ENCODE results near the gene H3-3A.
"Not testable (repeated sequence)": the region's sequence is repeated elsewhere in the genome, so short reads cannot be mapped to it uniquely, and the experiment has no call there.

H3-3A gene

DNA sequence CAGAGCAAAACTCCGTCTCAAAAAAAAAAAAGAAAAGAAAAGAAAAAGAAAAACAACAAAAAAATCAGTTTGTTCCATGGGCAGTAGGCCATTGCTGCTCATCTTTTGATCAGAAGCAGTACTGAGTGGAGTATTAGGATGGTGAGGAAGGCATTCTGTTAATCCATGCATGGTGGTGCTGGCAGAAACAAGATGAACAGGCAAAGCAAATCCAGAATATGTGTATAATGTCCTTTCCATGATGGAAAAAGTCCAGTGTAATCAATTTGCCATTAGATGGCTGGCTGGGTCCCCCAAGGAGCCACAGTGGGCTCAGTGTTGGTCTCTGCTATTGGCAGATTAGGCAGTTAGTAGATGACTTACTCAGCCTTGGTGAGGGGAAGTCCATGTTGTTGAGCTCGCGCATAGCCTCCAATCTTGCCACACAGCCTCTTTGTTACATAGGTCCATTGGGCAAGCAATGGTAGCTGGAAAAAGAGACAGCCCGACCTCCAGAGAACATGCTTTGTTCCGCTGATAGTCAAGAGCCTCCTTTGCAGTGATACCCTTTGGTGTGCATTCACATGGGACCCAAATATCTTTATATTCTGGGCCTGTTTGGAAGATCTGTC, 23.3 kb downstream of the H3-3A start:
- no peak for DNase-seq (ENCODE audit: low spot score)

DNA sequence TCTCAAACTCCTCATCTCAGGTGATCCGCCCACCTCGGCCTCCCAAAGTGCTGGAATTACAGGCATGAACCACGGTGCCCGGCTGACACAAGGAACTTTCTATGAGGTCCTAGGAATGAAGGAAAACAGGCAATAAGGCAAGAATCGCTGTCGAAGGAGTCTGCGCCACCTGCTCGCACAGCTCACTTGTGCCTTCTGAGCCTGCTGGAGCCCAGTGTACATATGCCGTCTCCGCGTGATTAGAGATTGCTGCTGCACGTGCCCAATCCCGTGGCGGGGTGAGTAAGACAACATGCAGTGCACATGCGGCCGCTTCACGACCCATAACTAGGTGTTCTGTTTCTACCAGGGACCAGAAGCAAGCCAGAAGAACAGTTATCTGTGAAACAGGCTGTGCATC, 24.3 kb downstream of the H3-3A start:
- no peak for DNase-seq (ENCODE audit: low spot score)

DNA sequence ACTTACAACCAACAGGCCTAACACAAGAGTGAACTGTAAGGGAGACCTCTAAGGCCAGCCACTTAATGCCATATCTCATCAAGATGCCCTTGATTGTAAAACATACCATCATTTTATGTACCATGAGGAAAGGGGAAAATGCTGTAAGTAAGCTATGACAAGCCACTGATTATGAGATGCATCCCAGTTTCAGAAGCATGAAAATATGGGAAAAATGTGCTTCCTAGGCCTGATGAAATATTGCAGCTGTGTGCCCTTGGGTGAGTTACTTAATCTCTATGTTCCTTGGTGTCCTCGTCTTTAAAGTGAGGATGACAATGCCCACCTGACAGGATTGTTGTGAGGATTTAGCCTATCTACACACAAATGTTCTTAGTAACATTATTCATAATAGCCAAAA, 28.9 kb downstream of the H3-3A start:
- no peak for DNase-seq (ENCODE audit: low spot score)

DNA sequence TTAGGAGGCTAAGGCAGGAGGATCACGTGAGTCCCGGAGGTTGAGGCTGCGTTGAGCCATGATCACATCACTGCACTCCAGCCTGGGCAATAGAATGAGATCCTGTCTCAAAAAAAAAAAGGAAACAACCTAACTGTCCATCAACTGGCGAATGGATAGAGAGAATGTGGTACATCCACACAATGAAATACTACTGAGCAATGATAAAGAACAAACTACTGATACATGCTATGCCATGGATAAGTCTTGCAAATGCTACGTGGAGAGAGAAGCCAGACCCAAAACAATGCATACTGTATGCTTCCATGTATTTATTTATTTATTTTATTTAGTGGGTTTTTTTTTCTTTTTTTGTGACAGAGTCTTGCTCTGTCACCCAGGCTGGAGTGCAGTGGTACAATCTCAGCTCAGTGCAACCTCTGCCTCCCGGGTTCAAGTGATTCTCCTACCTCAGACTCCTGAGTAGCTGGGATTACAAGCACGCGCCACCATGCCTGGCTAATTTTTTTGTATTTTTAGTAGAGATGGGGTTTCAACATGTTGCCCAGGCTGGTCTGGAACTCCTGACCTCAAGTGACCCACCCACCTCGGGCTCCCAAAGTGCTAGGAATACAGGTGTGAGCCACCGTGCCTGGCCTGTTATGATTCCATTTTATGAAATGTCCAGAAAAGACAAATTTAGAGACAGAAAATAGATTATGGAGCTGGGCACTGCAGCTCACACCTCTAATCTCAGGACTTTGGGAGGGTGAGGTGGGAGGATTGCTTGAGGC, 29.7 kb downstream of the H3-3A start:
- not testable (repeated sequence) for DNase-seq (ENCODE audit: low spot score)

DNA sequence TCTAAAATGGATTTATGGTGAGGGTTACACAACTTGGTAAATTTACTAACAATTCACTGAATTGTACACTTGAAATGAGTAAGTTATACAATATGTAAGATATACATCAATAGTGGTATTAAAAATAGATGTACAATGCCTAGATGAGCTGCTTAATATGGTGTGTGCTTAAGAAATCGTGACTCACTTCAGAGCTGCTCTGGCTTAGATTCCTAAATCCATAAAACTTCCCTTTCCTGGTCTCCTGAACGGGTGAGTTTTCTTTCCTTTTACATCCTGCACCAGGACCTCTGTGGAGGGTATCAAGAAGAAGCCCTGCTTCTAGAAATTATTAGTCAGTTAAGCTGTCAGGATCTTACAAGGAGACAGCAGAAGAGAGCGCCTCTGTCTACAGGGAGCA, 30.4 kb downstream of the H3-3A start:
- no peak for DNase-seq (ENCODE audit: low spot score)

DNA sequence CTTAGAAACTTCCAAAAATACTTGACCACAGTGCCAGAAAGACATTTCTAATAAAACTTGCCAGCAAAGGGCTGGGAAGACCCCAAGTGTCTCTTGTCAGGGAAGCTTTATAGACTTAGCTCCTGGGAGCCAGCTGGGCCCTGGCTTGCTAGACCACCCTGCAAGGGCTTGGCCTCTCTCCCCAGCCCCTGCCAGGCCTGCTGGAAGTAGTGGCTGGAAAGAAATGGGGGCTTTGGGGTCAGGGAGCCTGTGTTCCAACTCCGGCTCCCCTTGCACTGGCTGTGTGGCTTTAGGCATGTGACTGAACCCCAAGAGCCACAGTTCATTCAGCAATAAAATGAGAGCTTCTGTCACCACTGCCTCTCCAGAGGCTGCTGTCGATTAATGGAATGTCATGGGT, 31.1 kb downstream of the H3-3A start:
- DNase-seq (ENCODE audit: low spot score) = no peak

DNA sequence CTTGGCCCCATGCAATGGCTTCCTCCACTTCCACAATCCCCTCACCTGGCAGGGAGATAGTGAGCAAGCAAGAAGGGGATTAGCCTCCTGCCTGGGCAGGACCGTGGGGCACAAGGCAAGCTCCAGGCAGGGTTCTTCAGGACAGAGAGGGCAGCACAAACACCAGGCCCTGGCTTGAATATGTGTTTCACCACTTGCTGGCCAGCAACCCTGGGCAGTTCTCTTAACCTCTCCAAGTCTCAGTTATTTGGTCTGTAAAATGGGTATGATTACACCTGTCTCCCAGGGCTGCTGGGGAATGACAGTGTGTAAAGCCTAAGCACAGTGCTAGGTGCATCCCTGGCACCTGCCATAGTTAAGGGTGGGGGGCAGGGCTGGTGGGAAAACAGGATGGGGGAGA, 31.9 kb downstream of the H3-3A start:
- DNase-seq (ENCODE audit: low spot score) = no peak

DNA sequence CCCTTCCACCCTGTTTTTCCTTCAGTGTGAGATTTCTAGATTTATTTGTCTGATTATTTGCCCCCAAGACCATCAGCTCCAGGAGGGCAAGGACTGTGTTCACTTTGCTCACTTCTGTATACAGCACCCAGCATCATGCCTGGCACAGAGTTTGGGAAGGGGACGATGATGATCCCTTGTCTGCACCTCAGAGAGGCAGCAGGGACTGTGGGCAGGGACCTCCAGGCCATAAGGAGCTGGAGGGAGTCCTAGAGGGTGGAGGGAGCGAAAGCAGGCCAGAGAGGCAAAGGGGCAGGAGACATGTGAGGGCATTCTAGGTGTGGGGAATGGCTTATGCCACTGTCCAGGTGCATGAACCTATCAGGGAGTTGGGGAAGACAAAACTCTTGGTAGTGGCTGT, 32.8 kb downstream of the H3-3A start:
- DNase-seq (ENCODE audit: low spot score) = no peak

DNA sequence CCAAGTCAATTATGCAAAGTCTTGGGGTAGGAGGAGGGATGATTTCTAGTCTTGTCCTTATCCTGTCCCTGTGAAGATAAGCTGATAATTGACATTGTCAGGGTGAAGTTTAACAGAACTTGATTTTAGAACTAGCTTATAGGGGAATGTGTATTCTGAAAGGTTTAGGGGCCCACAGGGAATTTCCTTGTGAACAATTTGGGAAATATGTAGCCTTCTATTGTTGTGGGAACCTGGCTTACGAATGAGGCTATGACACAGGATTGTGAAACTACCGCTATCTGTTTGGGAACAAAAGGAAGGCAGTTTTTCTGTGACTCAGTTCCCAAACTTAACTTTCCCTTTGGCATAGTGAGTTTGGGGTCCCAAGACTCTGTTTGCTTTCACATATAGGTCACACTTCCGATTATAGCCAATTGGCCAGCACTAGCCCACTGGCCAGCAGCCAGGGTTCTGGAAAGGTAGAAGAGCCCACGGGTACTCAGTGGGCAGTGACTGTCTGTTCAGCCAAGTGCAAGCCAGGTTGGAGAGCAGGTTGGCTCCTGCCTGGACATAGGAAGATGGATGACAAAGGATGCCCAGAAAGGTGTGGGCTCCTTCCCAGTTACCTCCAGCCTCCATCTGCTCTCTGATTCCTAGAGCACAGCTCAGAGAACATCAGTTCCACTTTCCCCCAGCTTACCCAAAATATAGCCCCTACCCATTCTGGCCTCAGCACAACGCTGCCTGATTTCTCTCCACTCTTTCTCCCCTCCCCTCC, 35.5 kb downstream of the H3-3A start:
- no peak for DNase-seq (ENCODE audit: low spot score)

DNA sequence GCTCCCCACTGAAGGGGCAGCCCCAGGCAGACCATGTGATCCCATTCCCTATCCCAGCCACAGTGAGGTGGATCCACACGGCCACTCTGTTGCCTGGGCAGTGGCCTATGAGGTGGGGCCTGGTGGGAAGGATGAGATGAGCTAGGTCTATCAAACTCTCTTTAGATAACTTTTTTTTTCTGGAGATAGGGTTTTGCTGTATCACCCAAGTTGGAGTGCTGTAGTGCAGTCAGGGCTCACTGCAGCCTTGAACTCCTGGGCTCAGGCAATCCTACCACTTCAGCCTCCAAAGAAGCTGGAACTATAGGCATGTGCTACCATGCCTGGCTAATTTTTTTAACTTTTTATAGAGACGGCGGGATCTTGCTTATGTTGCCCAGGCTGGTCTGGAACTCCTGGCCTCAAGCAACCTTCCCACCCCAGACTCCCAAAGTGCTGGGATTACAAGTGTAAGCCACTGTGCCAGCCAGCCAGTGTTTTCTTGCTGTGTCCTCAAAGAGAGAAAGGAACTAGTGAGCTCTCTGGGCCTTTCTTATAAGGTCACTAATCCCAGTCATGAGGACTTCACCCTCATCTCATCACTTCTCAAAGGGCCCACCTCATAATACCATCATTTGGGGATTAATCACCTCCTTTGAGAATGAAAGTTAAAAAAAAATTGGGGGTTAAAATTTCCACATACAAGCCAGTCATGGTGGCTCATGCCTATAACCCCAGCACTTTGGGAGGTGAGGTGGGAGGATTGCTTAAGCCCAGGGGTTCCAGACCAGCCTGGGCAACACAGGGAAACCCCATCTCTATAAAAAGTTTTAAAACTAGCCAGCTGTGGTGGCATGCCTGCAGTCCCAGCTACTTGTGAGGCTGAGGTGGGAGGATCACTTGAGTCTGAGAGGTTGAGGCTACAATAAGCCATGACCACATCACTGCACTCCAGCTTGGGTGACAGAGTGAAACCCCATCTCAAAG, 36.6 kb downstream of the H3-3A start:
- DNase-seq (ENCODE audit: low spot score) = no peak

DNA sequence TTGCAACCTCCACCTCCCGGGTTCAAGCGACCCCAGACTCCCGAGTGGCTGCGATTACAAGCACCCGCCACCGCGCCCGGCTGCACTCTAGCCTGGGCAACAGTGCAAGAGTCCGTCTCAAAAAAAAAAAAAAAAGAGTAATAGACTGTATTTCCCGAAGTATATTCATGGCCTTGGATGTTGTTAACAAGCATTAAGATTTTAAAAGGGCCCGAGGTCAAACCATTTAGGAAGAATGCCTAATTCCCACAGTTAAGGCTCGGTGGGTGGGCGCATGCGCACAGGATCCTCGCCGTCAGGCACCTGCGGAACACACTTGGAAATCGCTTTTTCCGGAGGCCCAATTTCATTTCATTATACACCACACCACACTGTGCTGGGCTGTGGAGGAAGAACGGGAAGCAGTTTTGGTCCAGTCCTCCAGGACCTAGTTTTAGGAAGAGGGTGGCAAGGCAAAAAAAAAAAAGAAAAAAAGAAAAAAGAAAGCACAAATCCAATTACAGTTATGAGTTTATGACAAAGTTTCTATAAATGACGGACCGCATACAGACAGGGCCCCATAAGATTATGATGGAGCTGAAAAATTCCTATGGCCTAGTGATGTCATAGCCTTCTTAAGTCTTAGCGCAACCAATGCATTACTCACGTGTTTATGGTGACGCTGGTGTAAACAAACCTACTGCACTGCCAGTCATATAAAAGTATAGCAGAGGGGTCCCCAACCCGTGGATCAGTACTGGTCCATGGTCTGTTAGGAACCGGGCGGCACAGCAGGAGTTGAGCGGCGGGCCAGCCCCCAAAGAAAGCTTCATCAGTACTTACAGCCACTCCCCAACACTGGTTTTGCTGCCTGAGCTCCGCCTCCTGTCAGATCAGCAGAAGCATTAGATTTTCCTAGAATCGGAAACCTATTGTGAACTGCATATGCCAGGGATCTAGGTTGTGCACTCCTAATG, 38.2 kb downstream of the H3-3A start:
- no peak for DNase-seq (ENCODE audit: low spot score)

DNA sequence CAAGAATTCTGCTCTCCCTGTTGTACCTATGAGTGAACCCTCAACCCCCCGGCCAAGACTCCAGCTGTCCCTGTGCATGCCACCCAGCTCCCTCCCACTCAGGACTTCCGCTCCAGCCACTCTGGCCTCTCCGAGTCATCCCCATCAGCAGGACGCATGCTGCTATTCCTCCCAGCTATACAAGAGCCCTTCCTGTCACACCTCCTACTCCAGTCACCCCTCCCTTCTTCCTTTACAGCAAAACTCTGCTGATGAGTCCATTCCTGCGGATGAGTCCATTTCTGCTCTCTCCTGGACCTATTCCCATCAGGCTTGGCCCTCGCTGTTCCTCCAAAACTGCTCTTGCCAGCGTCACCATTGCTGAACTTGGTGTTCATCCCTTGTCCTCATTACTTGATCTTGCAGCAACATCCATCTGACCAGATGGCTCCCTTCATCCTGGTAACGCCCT, 42.2 kb downstream of the H3-3A start:
- DNase-seq (ENCODE audit: low spot score) = no peak

DNA sequence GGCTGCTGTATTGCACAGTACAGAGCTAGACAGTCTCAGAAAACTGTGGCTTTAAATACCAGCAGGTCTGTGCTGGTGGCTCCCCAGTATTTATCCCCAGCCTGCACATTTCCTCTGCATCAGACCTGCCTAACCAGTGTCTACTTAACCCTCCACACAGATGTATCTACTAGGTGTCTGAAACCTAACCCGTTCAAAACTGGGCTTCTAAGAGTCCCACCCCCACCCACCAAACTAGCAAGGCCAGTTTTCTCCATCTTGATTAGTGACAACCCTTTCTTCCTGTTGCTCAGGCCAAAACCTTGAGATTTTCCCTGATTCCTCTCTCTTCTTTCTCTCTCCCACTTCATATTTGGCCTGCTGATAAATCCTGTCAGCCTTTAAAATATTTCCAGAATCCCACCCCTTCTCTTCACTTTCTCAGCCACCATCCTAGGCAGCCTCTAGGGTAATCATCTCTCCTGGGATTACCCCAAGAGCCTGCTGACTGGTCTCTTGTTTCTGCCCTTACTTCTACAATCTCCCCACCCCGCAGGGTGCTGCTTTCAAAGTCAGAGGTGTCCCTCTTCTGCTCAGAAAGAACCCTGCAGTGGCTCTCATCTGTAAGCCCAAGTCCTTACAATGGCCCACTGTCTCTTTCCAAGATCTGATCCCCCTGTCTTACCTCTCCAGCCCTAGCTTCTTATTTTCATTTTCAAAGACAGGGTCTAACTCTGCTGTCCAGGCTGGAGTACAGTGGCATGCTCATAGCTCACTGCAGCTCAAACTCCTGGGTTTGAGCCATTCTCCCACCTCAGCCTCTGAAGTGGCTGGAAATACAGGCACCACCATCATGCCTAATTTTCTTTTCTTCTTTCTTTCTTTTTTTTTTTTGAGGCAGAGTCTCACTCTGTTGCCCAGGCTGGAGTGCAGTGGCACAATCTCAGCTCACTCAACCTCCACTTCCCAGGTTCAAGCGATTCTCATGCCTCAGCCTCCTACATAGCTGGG, 45.2 kb downstream of the H3-3A start:
- no peak for DNase-seq (ENCODE audit: low spot score)

DNA sequence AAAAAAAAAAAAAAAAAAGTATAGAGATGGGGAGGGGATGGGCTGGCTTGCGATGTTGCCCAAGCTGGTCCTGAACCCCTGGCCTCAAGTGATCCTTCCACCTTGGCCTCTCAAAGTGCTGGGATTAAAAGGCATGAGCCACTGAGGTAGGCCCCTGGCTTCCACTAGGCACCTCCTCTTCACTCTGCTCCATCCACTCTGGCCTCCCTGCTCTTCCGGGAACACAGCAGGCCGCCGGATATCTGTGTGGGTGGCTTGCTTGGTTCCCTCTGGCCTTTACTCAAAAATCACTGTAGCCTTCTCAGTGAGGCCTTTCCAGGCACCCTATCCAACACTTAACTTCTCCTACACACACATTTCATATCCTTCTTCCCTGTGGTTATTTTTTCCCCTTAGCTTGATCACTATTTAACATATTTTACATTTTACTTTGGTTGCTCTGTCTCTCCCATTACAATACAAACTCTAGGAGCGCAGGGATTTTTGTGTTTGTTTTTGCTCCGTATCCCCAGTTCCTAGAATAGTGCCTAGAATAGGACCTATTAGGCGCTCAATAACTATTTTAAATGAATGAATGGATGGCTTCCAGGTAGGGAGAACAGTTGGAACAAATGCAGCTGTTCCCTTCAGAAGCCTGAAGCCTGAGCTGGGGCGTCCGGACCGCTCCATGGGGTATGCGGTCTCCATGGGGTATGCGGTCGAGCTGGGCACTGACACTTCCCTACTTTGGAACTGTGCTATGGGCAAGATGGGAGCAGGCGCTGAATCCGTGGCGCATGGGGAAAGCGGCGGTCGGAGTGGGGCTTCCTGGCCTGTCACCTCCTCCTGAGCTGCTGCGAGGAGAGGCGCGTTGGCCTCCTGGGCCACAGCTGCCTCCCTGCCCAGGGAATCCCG, 46.7 kb downstream of the H3-3A start:
- DNase-seq (ENCODE audit: low spot score) = no peak

DNA sequence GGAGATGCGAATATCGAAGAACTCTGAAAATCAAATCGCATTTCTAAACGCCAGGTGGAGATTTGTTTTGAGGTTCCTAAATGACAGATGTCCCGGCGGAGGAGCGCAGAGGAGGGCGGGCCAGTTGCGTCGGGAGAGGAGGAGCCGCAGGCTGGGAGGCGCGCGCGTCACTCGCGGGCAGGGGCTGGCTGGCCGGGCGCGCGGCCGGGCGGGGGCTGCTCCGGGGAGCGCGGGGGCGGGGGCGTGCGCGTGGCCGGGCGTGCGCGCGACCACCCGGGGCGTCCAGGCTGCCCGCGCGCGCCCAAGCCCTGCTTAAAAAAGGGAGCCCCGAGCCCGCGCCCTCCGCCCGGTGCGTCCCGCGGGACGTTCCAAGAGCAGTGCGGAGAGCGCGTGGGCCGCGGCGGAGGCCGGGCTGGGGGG, 47.3 kb downstream of the H3-3A start:
- peak; percentile 88 for DNase-seq (ENCODE audit: low spot score)

DNA sequence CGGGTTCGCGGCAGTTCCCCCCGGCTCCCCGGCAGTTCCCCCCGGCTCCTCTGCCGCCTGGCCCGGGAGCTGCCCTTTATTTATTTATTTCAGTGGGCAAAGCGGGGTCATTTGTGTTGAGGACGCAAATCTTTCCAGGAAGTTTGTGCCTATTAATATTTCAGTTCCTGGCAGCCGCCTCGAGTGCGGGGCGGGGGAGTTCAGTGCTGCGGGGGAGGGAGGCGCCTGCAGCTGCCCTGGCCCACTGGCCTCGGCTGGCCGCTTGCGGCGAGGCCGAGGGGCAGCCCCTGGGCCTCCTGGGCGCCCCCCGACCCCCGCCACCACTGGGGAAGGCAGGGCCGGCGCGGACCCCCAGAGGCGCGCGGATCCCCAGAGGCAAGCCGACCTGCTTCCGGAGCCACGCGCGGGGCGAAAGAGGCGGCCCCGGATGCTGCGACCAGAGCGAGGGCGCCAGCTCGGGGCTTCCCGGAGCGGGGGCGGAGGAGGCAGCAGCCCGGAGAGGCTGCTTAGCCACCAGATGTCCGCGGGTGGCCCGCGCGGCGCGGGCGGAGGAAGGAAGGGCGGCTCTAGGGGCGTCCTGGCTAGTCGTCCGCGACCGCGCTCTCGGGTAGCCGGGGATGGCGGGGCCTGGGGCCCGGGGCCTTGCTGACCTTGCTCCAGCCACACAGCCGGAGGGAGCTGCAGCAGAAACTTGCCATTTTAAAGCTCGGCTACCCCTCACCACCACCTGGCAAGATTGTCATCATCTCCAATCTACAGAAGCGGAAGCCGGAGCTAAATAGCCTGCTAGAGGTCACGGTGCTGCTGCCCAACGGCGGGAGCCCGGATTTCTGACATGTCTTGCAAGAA, 48.0 kb downstream of the H3-3A start:
- DNase-seq (ENCODE audit: low spot score) = peak; percentile 82

DNA sequence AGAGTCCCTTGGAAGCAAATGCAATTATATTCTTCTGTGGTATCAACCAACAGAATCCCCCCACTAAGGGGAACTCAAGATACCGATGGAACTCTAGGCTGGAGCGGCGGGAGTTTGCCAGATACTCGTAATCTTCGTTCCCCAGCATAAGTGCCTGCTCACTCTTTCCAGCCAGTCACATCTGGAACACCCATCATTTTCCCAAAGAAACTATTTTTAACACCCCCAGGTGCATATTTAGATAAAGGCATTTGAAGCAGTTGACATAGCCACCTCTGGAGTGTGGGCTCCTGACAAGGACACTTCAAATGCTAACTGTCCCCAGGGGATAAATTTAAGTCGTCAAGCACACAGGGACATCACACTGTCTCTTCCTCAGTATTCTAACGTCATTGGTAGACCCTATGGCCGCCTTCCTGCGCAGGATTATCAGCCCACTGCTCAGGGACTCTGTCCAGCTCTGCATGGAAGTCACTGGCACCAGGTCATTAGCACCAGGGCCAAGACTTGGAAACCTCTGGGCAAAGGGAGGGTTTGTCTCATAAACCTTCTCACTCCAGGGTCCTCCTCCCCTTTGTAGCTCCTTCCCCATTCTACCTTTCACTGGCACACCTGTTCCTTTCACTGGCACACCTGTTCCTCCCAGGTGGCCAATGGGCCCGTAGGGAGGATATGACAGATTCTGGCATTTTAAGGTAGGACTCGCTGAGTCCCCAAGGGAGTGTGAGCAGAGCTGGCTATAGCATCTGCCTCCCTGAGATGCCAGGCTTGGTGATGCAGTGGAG, 48.8 kb downstream of the H3-3A start:
- DNase-seq (ENCODE audit: low spot score) = no peak
